Kidney (tissue), 14 donors: ENCODE data around the gene MMP2. TPM values are rescaled to one million over a fixed set of nuclear protein-coding genes. Genes with fewer than 3 reads are reported as not detected.

Source experiments
- DNase-seq, 5 donors: peaks; one replicate each; pipeline ENCODE4 v3.0.0-alpha.2; 2013 to 2020
- FAIRE-seq: peaks from 2 replicates; lab custom pipeline; 2012; peaks lifted over from hg19 to GRCh38; lab: Jason Lieb, UNC
- H3K27ac ChIP-seq, 2 donors: one replicate each; pipeline ENCODE4 v1.7.0; 2013; ENCODE audit warnings: low read depth in 2 of 2, low read length in 2 of 2, inconsistent platforms in 1 of 2
- H3K27me3 ChIP-seq: one replicate; pipeline ENCODE4 v1.7.1; 2013; ENCODE audit warnings: low read length, inconsistent platforms; ENCODE audit not compliant: control insufficient read depth, insufficient read depth
- H3K36me3 ChIP-seq, 3 donors: one replicate each; pipeline versions ENCODE4 v1.7.0 to v1.7.1; 2013; ENCODE audit warnings: low read length in 3 of 3, control low read depth in 1 of 3, inconsistent platforms in 1 of 3; ENCODE audit not compliant: insufficient read depth in 3 of 3, control insufficient read depth in 2 of 3
- H3K4me1 ChIP-seq, 3 donors: one replicate each; pipeline versions ENCODE4 v1.7.0 to v1.7.1; 2013; ENCODE audit warnings: low read length in 3 of 3, inconsistent platforms in 1 of 3, low read depth in 1 of 3; ENCODE audit not compliant: control insufficient read depth in 2 of 3, insufficient read depth in 2 of 3
- H3K4me3 ChIP-seq, 3 donors: one replicate each; pipeline versions ENCODE4 v1.7.0 to v1.8.1; 2013; ENCODE audit warnings: low read length in 3 of 3, control low read depth in 1 of 3, inconsistent platforms in 1 of 3
- H3K9ac ChIP-seq, 3 donors: one replicate each; pipeline versions ENCODE4 v1.7.0 to v1.7.1; 2013; ENCODE audit warnings: low read length in 3 of 3, control low read depth in 1 of 3, inconsistent platforms in 1 of 3
- H3K9me3 ChIP-seq, 3 donors: one replicate each; pipeline versions ENCODE4 v1.7.0 to v1.7.1; 2013; ENCODE audit warnings: low read length in 3 of 3, control low read depth in 1 of 3, inconsistent platforms in 1 of 3; ENCODE audit not compliant: control insufficient read depth in 2 of 3, insufficient read depth in 1 of 3
- intact Hi-C: fragments of 100-400 bp; cut with DNase I; formaldehyde crosslinking; loops from one replicate; pipeline ENCODE4 v1.11.1; 2022
- polyA plus RNA-seq: library from polyadenylated mRNA; stranded (reverse); fragments of 350-450 nt; fragmentation: Illumina TruSeq; extraction: RNeasy Lipid Tissue Mini Kit (QIAGEN cat#74804); gene quantifications from one replicate; pipeline ENCODE4 v1.2.3, GENCODE V29; 2014; ENCODE audit warnings: low read depth, low replicate concordance; ENCODE audit not compliant: insufficient read depth
- total RNA-seq: library from RNA; stranded (reverse); fragmentation: NEBNext Ultra II Directional; extraction: Animal tissue kit (Norgen Biotek cat#: 25700); gene quantifications from one replicate; pipeline ENCODE4 v1.2.1, GENCODE V29; 2021
- TF ChIP-seq, protein P1 (sequence below): IDR thresholded peaks from 3 replicates; pipeline ENCODE4 v1.5.1; 2012; ENCODE audit warnings: mild to moderate bottlenecking, moderate library complexity, borderline replicate concordance; ENCODE audit not compliant: insufficient read depth; ENCODE audit errors: extremely low read depth
- donor health status: control.
- donor health status: control.
- donor health status: control.
- donor health status: control.
- donor health status: control.
- donor health status: DM: yes; HTN: yes; CAD: no.
- donor health status: Normal renal cell carcinoma (clear cell type).

The MMP2 gene
- total and polyA plus RNA-seq, 2 donors from 2014 or later, result 44.3 to 101 TPM

DNA sequence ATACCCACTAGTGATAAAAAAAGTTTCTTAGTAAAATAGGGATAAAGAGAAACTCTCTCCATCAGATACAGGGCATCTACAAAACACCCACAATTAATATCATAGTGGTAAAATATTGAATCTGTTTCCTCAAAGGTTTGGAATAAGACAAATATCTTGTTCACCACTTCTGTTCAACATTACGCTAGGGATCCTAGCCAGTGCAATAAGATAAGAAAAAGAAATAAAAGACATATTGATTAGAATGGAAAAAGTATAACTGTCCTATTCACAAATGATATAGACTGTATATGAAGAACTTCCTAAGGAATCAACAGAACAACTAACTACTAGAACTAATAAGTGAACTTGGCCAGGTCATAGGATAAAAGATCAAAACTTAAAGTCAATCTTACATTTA lies 42.8 kb downstream of the MMP2 start:
- Histone ChIP-seq H3K36me3 (no peaks in the 10 kb centered on the region), H3K4me3 (no peak overlapping the region), H3K4me1 (no peaks in the 10 kb centered on the region), H3K9ac (no peak overlapping the region), H3K27ac (no peak overlapping the region), H3K9me3 (peaks cover 0 to 8% (median 4%) of the 10 kb centered on the region in 3 donors), H3K27me3 (no peaks in the 10 kb centered on the region)
- intact Hi-C loops, result no loop called here
- FAIRE-seq, result no peak
- no peak for DNase-seq
- TF ChIP-seq, protein P1, sequence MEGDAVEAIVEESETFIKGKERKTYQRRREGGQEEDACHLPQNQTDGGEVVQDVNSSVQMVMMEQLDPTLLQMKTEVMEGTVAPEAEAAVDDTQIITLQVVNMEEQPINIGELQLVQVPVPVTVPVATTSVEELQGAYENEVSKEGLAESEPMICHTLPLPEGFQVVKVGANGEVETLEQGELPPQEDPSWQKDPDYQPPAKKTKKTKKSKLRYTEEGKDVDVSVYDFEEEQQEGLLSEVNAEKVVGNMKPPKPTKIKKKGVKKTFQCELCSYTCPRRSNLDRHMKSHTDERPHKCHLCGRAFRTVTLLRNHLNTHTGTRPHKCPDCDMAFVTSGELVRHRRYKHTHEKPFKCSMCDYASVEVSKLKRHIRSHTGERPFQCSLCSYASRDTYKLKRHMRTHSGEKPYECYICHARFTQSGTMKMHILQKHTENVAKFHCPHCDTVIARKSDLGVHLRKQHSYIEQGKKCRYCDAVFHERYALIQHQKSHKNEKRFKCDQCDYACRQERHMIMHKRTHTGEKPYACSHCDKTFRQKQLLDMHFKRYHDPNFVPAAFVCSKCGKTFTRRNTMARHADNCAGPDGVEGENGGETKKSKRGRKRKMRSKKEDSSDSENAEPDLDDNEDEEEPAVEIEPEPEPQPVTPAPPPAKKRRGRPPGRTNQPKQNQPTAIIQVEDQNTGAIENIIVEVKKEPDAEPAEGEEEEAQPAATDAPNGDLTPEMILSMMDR, result no peak

DNA sequence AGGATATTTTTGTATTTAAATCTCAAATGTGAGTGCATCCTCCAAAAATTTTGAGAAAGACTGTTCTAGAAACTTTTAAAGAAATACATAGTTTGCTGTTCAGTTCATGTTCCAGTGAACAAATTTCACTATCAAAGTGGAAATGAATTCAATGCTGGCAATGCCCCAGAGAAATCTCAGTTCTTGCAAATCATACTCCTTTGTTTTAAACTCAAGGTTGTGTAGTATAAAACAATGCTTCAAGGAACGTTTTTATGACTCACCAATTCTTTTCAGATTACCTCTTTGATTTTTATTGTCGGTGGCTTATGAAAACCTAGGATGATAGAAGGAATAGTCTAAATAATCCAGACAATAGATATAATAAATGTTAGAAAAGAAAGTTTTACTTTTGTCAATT lies 47.4 kb downstream of the MMP2 start:
- FAIRE-seq (no peak), DNase-seq (no peak)
- no peak overlapping the region for H3K4me3 ChIP-seq
- H3K9me3 ChIP-seq, result peaks cover 0 to 8% (median 4%) of the 10 kb centered on the region in 3 donors
- H3K36me3 ChIP-seq, result no peaks in the 10 kb centered on the region
- intact Hi-C loops, result no loop called here
- H3K27ac ChIP-seq, result no peak overlapping the region
- H3K9ac ChIP-seq, result no peak overlapping the region
- H3K4me1 ChIP-seq, result no peaks in the 10 kb centered on the region
- TF ChIP-seq, protein P1, result no peak
- no peaks in the 10 kb centered on the region for H3K27me3 ChIP-seq

DNA sequence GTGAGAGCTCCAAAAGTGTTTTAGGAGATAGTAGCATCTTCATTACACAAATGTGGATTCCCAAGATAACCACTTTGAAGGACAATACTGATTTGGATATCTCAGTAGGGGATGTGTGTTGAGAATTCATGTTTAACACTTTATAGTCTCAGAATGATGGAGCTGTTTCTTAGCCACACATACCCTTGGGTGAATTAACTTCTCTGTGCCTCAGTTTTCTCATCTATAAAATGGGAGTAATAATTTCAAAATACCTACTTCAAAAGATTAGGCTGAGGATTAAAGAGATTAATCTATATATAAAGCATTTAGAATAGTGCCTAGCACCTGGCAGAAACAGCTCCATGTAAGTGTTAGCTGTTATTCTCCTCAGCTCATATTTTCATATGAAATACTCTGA lies 48.9 kb downstream of the MMP2 start:
- no peak overlapping the region for H3K27ac ChIP-seq
- TF ChIP-seq, protein P1, result no peak
- H3K36me3 ChIP-seq, result no peaks in the 10 kb centered on the region
- H3K9me3 ChIP-seq, result no peaks in the 10 kb centered on the region
- DNase-seq (no peak), FAIRE-seq (no peak)
- H3K9ac ChIP-seq, result no peak overlapping the region
- no peaks in the 10 kb centered on the region for H3K27me3 ChIP-seq
- intact Hi-C loops, result no loop called here
- H3K4me1 ChIP-seq, result no peaks in the 10 kb centered on the region
- H3K4me3 ChIP-seq, result no peak overlapping the region

DNA sequence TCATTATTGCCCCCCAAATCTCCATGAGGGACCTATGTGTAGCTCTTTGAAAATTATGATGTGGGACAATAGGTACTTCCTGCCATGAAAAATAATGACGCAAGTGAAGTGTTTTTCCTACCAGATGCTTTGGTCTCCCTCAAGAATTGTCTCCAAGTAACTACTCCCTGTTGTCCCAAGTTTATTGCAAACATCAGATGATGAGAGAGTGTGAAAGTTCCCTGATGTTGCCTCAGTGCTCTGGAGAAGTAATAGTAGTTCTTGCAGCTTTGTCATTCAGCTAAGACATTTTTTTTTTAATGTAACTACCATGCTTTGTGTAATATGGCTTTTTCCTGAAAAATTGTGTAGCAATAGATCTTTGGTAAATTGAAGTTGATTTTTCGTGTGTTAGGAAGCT lies 50.0 kb downstream of the MMP2 start:
- H3K4me1 ChIP-seq, result no peaks in the 10 kb centered on the region
- DNase-seq (peak in 1 of 5 donors; percentile 15), FAIRE-seq (no peak)
- H3K27me3 ChIP-seq, result no peaks in the 10 kb centered on the region
- intact Hi-C loops, result no loop called here
- TF ChIP-seq, protein P1, result no peak
- H3K36me3 ChIP-seq, result no peaks in the 10 kb centered on the region
- H3K27ac ChIP-seq, result no peak overlapping the region
- no peaks in the 10 kb centered on the region for H3K9me3 ChIP-seq
- no peak overlapping the region for H3K9ac ChIP-seq
- no peak overlapping the region for H3K4me3 ChIP-seq
